ENCODE measurements around the gene IFI27L2. TPM values are rescaled to one million over a fixed set of nuclear protein-coding genes. Genes with fewer than 3 reads are reported as not detected.

IFI27L2 gene
- total RNA-seq, 2 experiments from 2014 or later = 100 to 102 TPM

- H3K36me3 Mint-ChIP-seq (ENCODE audit: low read depth) = no peaks in the 10 kb centered on the region
- POLR2A ChIA-PET = no interaction called here
- peaks cover 17% of the 10 kb centered on the region for H3K4me1 Mint-ChIP-seq
- H3K27me3 Mint-ChIP-seq = peaks cover 15% of the 10 kb centered on the region
- no peak overlapping the region for H3K4me3 Mint-ChIP-seq
- H3K27ac Mint-ChIP-seq = no peak overlapping the region
- no peak for DNase-seq
- CTCF ChIA-PET = interaction anchor here (1.4 kb wide), 1 partner anchor 21 kb away, joined by 3 read pairs; no protein-coding TSS in a partner anchor
- peaks cover 12% of the 10 kb centered on the region for H3K9me3 Mint-ChIP-seq
These were observed 11.5 kb downstream of the IFI27L2 start for GRCh38 chr14:94117856-94118255.

GRCh38 chr14:94116701-94117100, 12.7 kb downstream of the IFI27L2 start:
- POLR2A ChIA-PET = interaction anchor here (1.2 kb wide), 1 partner anchor 11 kb away, joined by 3 read pairs; no protein-coding TSS in a partner anchor
- no peak overlapping the region for H3K4me3 Mint-ChIP-seq
- H3K9me3 Mint-ChIP-seq = peaks cover 12% of the 10 kb centered on the region
- no peaks in the 10 kb centered on the region for H3K36me3 Mint-ChIP-seq (ENCODE audit: low read depth)
- H3K27me3 Mint-ChIP-seq = peaks cover 15% of the 10 kb centered on the region
- H3K27ac Mint-ChIP-seq = no peak overlapping the region
- no peak for DNase-seq
- CTCF ChIA-PET = no interaction called here
- peaks cover 21% of the 10 kb centered on the region for H3K4me1 Mint-ChIP-seq

GRCh38 chr14:94115631-94116030, 13.8 kb downstream of the IFI27L2 start:
- H3K27ac Mint-ChIP-seq = no peak overlapping the region
- DNase-seq = no peak
- H3K4me3 Mint-ChIP-seq = no peak overlapping the region
- ChIA-PET POLR2A (interaction anchor here (1.2 to 2.2 kb wide), 3 partner anchors 12 to 35 kb away, joined by 3 to 6 read pairs (median 3); partner anchors contain the start of genes DDX24, IFI27L1 and IFI27L2), CTCF (interaction anchor here (0.9 to 1.6 kb wide), 3 partner anchors 17 to 371 kb away, joined by 3 read pairs; no protein-coding TSS in a partner anchor)
- H3K4me1 Mint-ChIP-seq = peaks cover 21% of the 10 kb centered on the region
- H3K36me3 Mint-ChIP-seq (ENCODE audit: low read depth) = no peaks in the 10 kb centered on the region
- peaks cover 9% of the 10 kb centered on the region for H3K9me3 Mint-ChIP-seq
- H3K27me3 Mint-ChIP-seq = peaks cover 12% of the 10 kb centered on the region

GRCh38 chr14:94115058-94115591, 14.3 kb downstream of the IFI27L2 start:
- no peak overlapping the region for H3K4me3 Mint-ChIP-seq
- H3K27ac Mint-ChIP-seq = no peak overlapping the region
- POLR2A ChIA-PET = interaction anchor here (1.2 to 2.2 kb wide), 3 partner anchors 13 to 34 kb away, joined by 3 to 6 read pairs (median 3); partner anchors contain the start of genes DDX24, IFI27L1 and IFI27L2
- peaks cover 10% of the 10 kb centered on the region for H3K27me3 Mint-ChIP-seq
- H3K9me3 Mint-ChIP-seq = peaks cover 7% of the 10 kb centered on the region
- CTCF ChIA-PET = interaction anchor here (0.9 to 1.6 kb wide), 4 partner anchors 17 to 371 kb away, joined by 3 read pairs; no protein-coding TSS in a partner anchor
- no peak for DNase-seq
- peaks cover 24% of the 10 kb centered on the region for H3K4me1 Mint-ChIP-seq
- H3K36me3 Mint-ChIP-seq (ENCODE audit: low read depth) = no peaks in the 10 kb centered on the region

- Mint-ChIP-seq H3K4me1 (peaks cover 26% of the 10 kb centered on the region), H3K27me3 (peaks cover 9% of the 10 kb centered on the region), H3K9me3 (peaks cover 5% of the 10 kb centered on the region), H3K27ac (no peak overlapping the region), H3K36me3 (ENCODE audit: low read depth) (no peaks in the 10 kb centered on the region), H3K4me3 (no peak overlapping the region)
- ChIA-PET POLR2A (interaction anchor here (1.2 to 2.2 kb wide), 2 partner anchors 14 to 34 kb away, joined by 3 to 6 read pairs; partner anchors contain the start of genes DDX24, IFI27L1 and IFI27L2), CTCF (interaction anchor here (0.9 to 1.6 kb wide), 4 partner anchors 18 to 372 kb away, joined by 3 read pairs; no protein-coding TSS in a partner anchor)
- DNase-seq = no peak
These were observed 14.8 kb downstream of the IFI27L2 start for GRCh38 chr14:94114589-94115057.

- Mint-ChIP-seq H3K9me3 (peaks cover 1% of the 10 kb centered on the region), H3K36me3 (ENCODE audit: low read depth) (no peaks in the 10 kb centered on the region), H3K4me1 (peaks cover 26% of the 10 kb centered on the region), H3K4me3 (no peak overlapping the region), H3K27me3 (peaks cover 6% of the 10 kb centered on the region), H3K27ac (no peak overlapping the region)
- DNase-seq = no peak
- POLR2A ChIA-PET = interaction anchor here (2.2 kb wide), 1 partner anchor 33 kb away, joined by 6 read pairs; the partner anchor contains the start of genes DDX24 and IFI27L1
- CTCF ChIA-PET = interaction anchor here (1.3 to 2.9 kb wide), 2 partner anchors 22 kb away, joined by 3 to 9 read pairs; no protein-coding TSS in a partner anchor
These were observed 15.4 kb downstream of the IFI27L2 start for GRCh38 chr14:94113908-94114588.

GRCh38 chr14:94113490-94113889, 15.9 kb downstream of the IFI27L2 start:
- Mint-ChIP-seq H3K27ac (no peak overlapping the region), H3K27me3 (peaks cover 6% of the 10 kb centered on the region), H3K36me3 (ENCODE audit: low read depth) (no peaks in the 10 kb centered on the region), H3K4me1 (peaks cover 26% of the 10 kb centered on the region), H3K9me3 (no peaks in the 10 kb centered on the region), H3K4me3 (no peak overlapping the region)
- ChIA-PET POLR2A (interaction anchor here (2.2 kb wide), 1 partner anchor 32 kb away, joined by 6 read pairs; the partner anchor contains the start of genes DDX24 and IFI27L1), CTCF (interaction anchor here (2.9 kb wide), 1 partner anchor 23 kb away, joined by 9 read pairs; no protein-coding TSS in a partner anchor)
- DNase-seq = no peak

- Mint-ChIP-seq H3K9me3 (no peaks in the 10 kb centered on the region), H3K27ac (no peak overlapping the region), H3K27me3 (peaks cover 6% of the 10 kb centered on the region), H3K36me3 (ENCODE audit: low read depth) (no peaks in the 10 kb centered on the region), H3K4me1 (peaks cover 26% of the 10 kb centered on the region), H3K4me3 (no peak overlapping the region)
- CTCF ChIA-PET = interaction anchor here (2.9 kb wide), 1 partner anchor 23 kb away, joined by 9 read pairs; no protein-coding TSS in a partner anchor
- POLR2A ChIA-PET = interaction anchor here (0.9 kb wide), 1 partner anchor 34 kb away, joined by 3 read pairs; no protein-coding TSS in a partner anchor
- no peak for DNase-seq
These were observed 16.3 kb downstream of the IFI27L2 start for GRCh38 chr14:94113073-94113472.

GRCh38 chr14:94112513-94113063, 16.8 kb downstream of the IFI27L2 start:
- POLR2A ChIA-PET = interaction anchor here (0.9 kb wide), 1 partner anchor 33 kb away, joined by 3 read pairs; no protein-coding TSS in a partner anchor

GRCh38 chr14:94111276-94112095, 17.9 kb downstream of the IFI27L2 start:
- Mint-ChIP-seq H3K4me1 (peaks cover 24% of the 10 kb centered on the region), H3K36me3 (ENCODE audit: low read depth) (no peaks in the 10 kb centered on the region), H3K27ac (peak overlapping the region; percentile 40), H3K4me3 (peak overlapping the region; percentile 63), H3K27me3 (peaks cover 3% of the 10 kb centered on the region), H3K9me3 (no peaks in the 10 kb centered on the region)
- DNase-seq = no peak
- ChIA-PET POLR2A (interaction anchor here (0.8 kb wide), 1 partner anchor 31 kb away, joined by 3 read pairs; the partner anchor contains the start of genes DDX24 and IFI27L1), CTCF (interaction anchor here (1.2 to 2.9 kb wide), 3 partner anchors 25 to 76 kb away, joined by 3 to 9 read pairs (median 5); no protein-coding TSS in a partner anchor)

More at GRCh38 chr14:94112513-94113063, 16.8 kb downstream of the IFI27L2 start:
- DNase-seq = no peak
- Mint-ChIP-seq H3K9me3 (no peaks in the 10 kb centered on the region), H3K27me3 (peaks cover 6% of the 10 kb centered on the region), H3K27ac (no peak overlapping the region), H3K36me3 (ENCODE audit: low read depth) (no peaks in the 10 kb centered on the region), H3K4me3 (peak overlapping the region; percentile 63), H3K4me1 (peaks cover 24% of the 10 kb centered on the region)
- CTCF ChIA-PET = interaction anchor here (2.9 kb wide), 1 partner anchor 24 kb away, joined by 9 read pairs; no protein-coding TSS in a partner anchor

GRCh38 chr14:94110552-94111181, 18.7 kb downstream of the IFI27L2 start, which contains the start of gene IFI27:
Gene IFI27 (plus strand): TSS chr14:94110736.
- Mint-ChIP-seq H3K36me3 (ENCODE audit: low read depth) (no peaks in the 10 kb centered on the region), H3K4me3 (peak within 1 kb of the TSS; percentile 63), H3K4me1 (peaks cover 24% of the 10 kb centered on the region), H3K9me3 (no peaks in the 10 kb centered on the region), H3K27me3 (peaks cover 3% of the 10 kb centered on the region), H3K27ac (peak within 1 kb of the TSS; percentile 40)
- CTCF ChIA-PET = interaction anchor here (1.2 to 2.9 kb wide), 3 partner anchors 26 to 75 kb away, joined by 3 to 9 read pairs (median 5); no protein-coding TSS in a partner anchor
- POLR2A ChIA-PET = interaction anchor here (0.5 to 0.8 kb wide), 2 partner anchors 30 to 32 kb away, joined by 3 read pairs; partner anchors contain the start of genes DDX24 and IFI27L1
- no peak for DNase-seq
